Cardiac septum (tissue), 1 donor: ENCODE results near the gene CDYL. TPM values are rescaled to one million over a fixed set of nuclear protein-coding genes. Genes with fewer than 3 reads are reported as not detected.
A peak's percentile ranks its signal among the peaks of the same experiment; 100 is the strongest.

Source experiments
- DNase-seq: peaks from one replicate; pipeline ENCODE4 v3.0.0-alpha.2; 2020; ENCODE audit warnings: low spot score
- intact Hi-C: fragments of 100-400 bp; cut with DNase I; formaldehyde crosslinking; loops from one replicate; pipeline ENCODE4 v1.14.0; 2022
- total RNA-seq: library from RNA; stranded (reverse); fragmentation: NEBNext Ultra II Directional; extraction: Animal tissue kit (Norgen Biotek cat#: 25700); gene quantifications from one replicate; pipeline ENCODE4 v1.2.1, GENCODE V29; 2021
- donor health status: DM: no; HTN: no; CAD: no.

Gene CDYL
- total RNA-seq, 1 donor from 2014 or later, result 36.3 TPM

DNA sequence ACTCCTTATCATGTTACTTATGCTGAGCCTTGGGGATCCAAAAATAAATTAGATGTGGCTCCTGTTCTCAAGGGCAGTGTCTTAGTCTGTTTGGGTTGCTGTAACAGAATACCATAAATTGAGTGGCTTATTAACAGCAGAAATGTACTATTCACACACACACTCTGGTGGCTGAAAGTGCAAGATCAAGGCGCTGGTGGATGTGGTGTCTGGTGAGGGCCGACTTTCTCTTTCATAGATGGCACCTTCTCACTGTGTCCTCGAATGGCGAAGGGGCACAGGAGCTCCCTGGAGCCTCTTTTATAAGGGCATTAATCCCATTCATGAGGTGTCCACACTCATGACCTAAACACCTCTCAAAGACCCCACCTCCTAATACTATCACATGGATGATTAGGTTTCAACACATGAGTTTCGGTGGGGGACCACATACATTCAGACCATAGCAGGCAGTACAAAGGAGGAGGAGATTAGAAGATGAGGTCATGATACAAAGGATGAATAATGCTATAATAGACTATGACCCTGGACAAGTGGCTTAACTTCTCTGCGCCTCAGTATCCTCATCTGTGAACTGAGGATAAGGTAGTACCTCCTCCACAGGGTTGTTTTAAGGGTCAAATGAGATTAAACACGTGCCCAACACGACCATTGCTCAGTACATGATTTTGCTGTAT is 193.5 kb downstream of the CDYL start:
- DNase-seq, result no peak
- intact Hi-C loops, result no loop called here

DNA sequence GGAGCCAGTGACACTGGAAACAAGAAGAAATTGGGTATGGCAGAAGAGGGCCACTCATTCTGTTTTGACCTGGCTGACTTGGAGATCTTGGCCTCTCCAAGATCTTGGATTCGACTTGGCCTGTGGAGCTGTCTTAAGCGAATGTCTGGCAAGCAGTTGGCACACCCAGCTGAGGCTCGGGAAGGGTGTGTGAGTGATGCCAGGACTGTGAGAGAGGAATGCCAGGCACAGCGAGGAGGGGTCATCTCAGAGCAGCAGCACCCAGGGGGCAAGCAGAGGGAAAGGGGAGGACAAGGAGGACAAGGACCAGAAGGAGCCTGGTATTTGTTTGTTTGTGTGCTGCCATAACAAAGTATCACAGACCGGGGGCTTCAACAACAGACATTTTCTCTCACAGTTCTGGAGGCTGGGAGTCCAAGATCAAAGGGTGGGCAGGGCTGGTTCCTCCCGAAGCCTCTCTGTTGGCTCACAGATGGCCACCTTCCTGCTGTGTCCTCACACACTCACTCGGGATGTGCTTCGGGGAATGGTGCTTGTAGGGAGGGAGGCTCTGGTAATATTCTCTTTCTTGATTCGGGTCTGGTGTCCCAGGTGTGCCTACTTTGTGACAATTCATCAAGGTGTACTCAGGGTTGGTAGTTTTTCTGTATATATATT is 194.7 kb downstream of the CDYL start:
- intact Hi-C loops, result no loop called here
- DNase-seq, result peak; percentile 38

GRCh38 chr6:4971851-4972250 is 195.6 kb downstream of the CDYL start:
- DNase-seq, result peak; percentile 72

GRCh38 chr6:4972438-4972837 is 196.2 kb downstream of the CDYL start:
- peak; percentile 58 for DNase-seq
- intact Hi-C loops, result no loop called here

More at GRCh38 chr6:4971851-4972250, 195.6 kb downstream of the CDYL start:
- intact Hi-C loops, result no loop called here

- intact Hi-C loops, result no loop called here
- no peak for DNase-seq
These were observed 197.2 kb downstream of the CDYL start for GRCh38 chr6:4973415-4973814.

GRCh38 chr6:4973982-4974745 is 198.0 kb downstream of the CDYL start:
- no peak for DNase-seq
- intact Hi-C loops, result no loop called here

GRCh38 chr6:4974962-4975361 is 198.8 kb downstream of the CDYL start:
- no peak for DNase-seq
- intact Hi-C loops, result no loop called here

DNA sequence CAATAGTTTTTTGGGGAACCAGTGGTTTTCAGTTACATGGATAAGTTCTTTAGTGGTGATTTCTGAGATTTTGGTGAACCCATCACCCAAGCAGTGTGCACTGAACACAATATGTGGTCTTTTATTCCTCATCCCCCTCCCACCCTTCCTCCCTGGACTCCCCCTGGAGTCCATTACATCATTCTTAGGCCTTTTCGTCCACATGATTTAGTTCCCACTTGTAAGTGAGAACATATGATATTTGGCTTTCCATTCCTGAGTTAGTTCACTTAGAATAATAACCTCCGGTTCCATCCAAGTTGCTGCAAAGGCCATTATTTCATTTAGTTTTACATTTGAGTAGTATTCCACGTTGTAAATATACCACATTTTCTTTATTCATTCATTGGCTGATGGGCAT is 199.3 kb downstream of the CDYL start:
- no peak for DNase-seq
- intact Hi-C loops, result no loop called here

GRCh38 chr6:4977468-4977867 is 201.3 kb downstream of the CDYL start:
- DNase-seq, result no peak
- intact Hi-C loops, result no loop called here

DNA sequence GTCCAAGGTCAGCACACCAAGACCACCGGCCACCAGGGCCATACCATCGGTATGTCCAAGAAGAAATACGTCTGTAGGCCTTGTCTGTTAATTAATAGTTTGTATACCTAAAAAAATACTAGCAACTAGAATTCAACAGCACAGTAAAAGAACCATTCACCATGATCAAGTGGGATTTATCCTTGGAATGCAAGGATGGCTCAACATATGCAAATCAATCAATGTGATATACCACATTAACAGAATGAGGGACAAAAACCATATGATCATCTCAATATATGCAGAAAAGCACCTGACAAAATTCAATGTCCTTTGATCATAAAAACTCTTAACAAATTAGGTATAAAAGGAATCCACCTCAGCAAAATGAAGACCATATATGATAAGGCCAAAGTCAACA is 203.2 kb downstream of the CDYL start:
- no peak for DNase-seq
- intact Hi-C loops, result no loop called here

DNA sequence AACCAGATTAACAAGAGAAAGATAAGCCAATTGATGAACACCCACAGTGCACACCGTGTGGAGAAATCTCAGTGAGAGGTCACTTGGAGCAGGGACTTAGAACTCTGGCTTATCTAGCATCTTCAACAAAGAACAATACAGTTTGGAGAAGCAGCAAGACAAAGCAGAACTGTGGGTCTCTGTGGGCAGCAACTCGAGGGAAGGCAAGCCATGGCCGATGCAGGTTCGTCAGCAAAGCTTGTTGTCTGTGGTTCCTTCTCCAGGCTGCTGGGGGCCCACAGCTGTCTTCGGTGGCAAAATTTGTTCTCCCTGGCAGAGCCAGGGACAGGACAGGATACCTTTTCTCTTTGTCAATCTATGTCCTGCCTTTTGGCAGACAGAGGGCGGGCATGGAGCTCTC is 205.6 kb downstream of the CDYL start:
- intact Hi-C loops, result no loop called here
- DNase-seq, result no peak

- DNase-seq, result no peak
- intact Hi-C loops, result no loop called here
These were observed 207.1 kb downstream of the CDYL start for GRCh38 chr6:4983322-4983721.

- intact Hi-C loops, result no loop called here
- DNase-seq, result no peak
These were observed 210.8 kb downstream of the CDYL start for GRCh38 chr6:4986999-4987398.

DNA sequence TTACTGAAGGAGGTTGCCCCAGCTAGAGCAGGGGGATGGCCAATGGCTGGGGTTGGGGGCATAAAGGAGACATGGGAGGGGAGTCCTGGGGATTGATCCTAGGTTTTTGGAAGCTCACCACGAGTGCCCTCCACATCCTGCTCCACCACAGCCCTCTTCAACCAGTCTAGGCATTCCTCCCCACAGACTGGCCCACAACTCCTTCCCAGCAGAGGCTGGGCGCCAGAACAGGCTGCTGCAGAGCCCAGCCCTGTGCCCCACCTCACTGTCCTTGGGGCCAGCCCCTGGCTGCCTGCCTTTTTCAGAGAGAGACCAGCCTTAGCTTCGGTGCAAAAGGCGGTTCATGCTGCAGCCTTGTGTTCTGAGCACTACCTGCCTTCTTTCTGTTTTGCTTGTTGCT is 211.2 kb downstream of the CDYL start:
- intact Hi-C loops, result no loop called here
- DNase-seq, result no peak

- no peak for DNase-seq
- intact Hi-C loops, result no loop called here
These were observed 218.5 kb downstream of the CDYL start for GRCh38 chr6:4994741-4995140.

GRCh38 chr6:4997862-4998261 is 221.7 kb downstream of the CDYL start:
- intact Hi-C loops, result no loop called here
- DNase-seq, result no peak

DNA sequence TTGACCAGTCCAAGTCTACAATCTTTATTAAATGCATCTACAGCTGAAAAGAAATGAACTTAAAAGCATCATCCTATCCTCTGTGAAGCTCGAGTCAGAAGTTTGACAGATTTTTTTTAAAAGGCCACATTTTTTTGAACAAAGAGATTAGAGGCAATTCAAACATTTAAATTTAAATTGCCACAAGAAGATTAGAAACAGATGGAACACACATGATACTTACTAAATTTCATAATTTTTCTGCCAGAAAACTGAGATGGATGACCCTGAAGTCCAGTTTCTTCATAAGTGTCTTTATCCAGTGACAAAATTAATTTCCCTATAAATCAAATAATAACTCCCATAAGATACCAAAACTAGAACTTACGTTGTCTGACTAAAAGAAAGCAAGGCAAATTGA is 223.4 kb downstream of the CDYL start:
- DNase-seq, result no peak
- intact Hi-C loops, result no loop called here

- DNase-seq, result peak; percentile 98
- intact Hi-C loops, result no loop called here
These were observed 227.6 kb downstream of the CDYL start, which contains the start of gene RPP40 for GRCh38 chr6:5003604-5004372. TSS of gene RPP40 (minus strand) at chr6:5004037. CDS start at chr6:5004002, 35 bp downstream.

DNA sequence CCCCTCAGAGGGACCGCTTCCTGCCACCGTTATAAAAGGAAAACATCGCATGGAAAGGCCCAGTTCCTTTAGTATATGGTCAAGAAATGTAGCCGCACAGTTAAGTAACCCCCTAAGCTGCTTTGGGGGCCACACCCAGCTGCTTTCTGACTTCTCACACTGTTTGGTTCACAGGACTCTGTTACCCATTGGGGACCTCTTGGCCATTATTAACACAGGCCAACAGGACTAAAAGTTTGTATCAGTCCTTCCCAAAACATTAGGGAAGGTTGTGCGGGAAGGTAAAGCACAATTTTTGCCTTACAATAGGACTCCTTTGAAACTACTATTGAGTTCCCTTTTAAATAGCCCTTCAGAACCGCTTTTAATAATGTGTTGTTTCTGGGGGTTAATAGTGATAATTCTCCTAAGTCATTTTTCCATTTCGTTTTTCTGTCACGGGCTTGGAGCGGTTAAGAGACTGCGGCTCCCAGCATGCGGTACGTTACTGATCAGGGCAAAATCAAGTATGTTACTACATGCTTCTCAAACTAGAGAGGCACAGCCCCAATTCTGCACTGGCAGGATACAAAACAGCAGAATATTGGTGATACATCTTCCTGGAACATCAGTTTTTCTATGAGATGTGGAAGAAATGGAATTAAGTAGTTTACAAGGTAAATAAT is 228.3 kb downstream of the CDYL start:
- intact Hi-C loops, result no loop called here
- DNase-seq, result no peak
